Upper lobe of right lung (tissue), 1 donor: ENCODE results near the gene LRP2. TPM values are rescaled to one million over a fixed set of nuclear protein-coding genes. Genes with fewer than 3 reads are reported as not detected.
A peak's percentile ranks its signal among the peaks of the same experiment; 100 is the strongest.

Source experiments
- ATAC-seq: fragments of 200-7000 bp; cut with Tn5 transposase; one replicate; pipeline ENCODE4 v1.9.1; 2020; ENCODE audit warnings: mild to moderate bottlenecking, moderate library complexity
- DNase-seq: peaks from one replicate; pipeline ENCODE4 v3.0.0-alpha.2; 2020
- H3K27ac ChIP-seq: fragments of 200-600 bp; one replicate; pipeline ENCODE4 v1.8.0; 2022
- H3K27me3 ChIP-seq: fragments of 200-600 bp; one replicate; pipeline ENCODE4 v1.8.0; 2022; ENCODE audit warnings: mild to moderate bottlenecking
- H3K36me3 ChIP-seq: fragments of 200-600 bp; one replicate; pipeline ENCODE4 v1.8.0; 2022
- H3K4me1 ChIP-seq: fragments of 200-600 bp; one replicate; pipeline ENCODE4 v1.8.0; 2022
- H3K4me3 ChIP-seq: fragments of 200-600 bp; one replicate; pipeline ENCODE4 v1.8.0; 2022; ENCODE audit warnings: mild to moderate bottlenecking
- H3K9me3 ChIP-seq: fragments of 200-600 bp; one replicate; pipeline ENCODE4 v1.8.0; 2022
- CTCF ChIP-seq: fragments of 200-600 bp; IDR thresholded peaks from one replicate; pipeline ENCODE4 v1.8.0; 2022; ENCODE audit warnings: antibody characterized with exemption
- intact Hi-C: fragments of 100-400 bp; cut with DNase I; formaldehyde crosslinking; loops from one replicate; pipeline ENCODE4 v1.11.0; 2022
- total RNA-seq: library from RNA; stranded (reverse); fragmentation: NEBNext Ultra II Directional; extraction: Animal tissue kit (Norgen Biotek cat#: 25700); gene quantifications from one replicate; pipeline ENCODE4 v1.2.1, GENCODE V29; 2021
- donor health status: DM: no; HTN: yes; CAD: no; lungs with severe emphysema.

LRP2 gene
- total RNA-seq, 1 donor from 2014 or later: 36.6 TPM

GRCh38 chr2:169086893-169087467 is 275.4 kb downstream of the LRP2 start:
- H3K27me3 ChIP-seq: no peaks in the 10 kb centered on the region
- peak; percentile 66 for DNase-seq
- intact Hi-C loops: no loop called here
- ATAC-seq: peak; percentile 90
- peaks cover 6% of the 10 kb centered on the region for H3K9me3 ChIP-seq
- H3K4me1 ChIP-seq: peaks cover 12% of the 10 kb centered on the region
- no peak overlapping the region for H3K4me3 ChIP-seq
- no peak overlapping the region for H3K27ac ChIP-seq
- TF ChIP-seq CTCF: no peak
- H3K36me3 ChIP-seq: no peaks in the 10 kb centered on the region

- no peaks in the 10 kb centered on the region for H3K36me3 ChIP-seq
- DNase-seq (no peak), ATAC-seq (peak; percentile 45)
- H3K27ac ChIP-seq: no peak overlapping the region
- no peak for TF ChIP-seq CTCF
- peaks cover 6% of the 10 kb centered on the region for H3K9me3 ChIP-seq
- peaks cover 6% of the 10 kb centered on the region for H3K4me1 ChIP-seq
- H3K27me3 ChIP-seq: no peaks in the 10 kb centered on the region
- no peak overlapping the region for H3K4me3 ChIP-seq
- intact Hi-C loops: no loop called here
Observed at GRCh38 chr2:169082995-169083394, 279.3 kb downstream of the LRP2 start.

- no peak overlapping the region for H3K4me3 ChIP-seq
Observed at GRCh38 chr2:169081551-169081950, 280.8 kb downstream of the LRP2 start.

GRCh38 chr2:169080250-169081069 is 281.9 kb downstream of the LRP2 start:
- intact Hi-C loops: no loop called here
- peak; percentile 69 for ATAC-seq
- H3K27ac ChIP-seq: no peak overlapping the region
- no peaks in the 10 kb centered on the region for H3K4me1 ChIP-seq
- TF ChIP-seq CTCF: no peak
- H3K36me3 ChIP-seq: no peaks in the 10 kb centered on the region
- H3K9me3 ChIP-seq: peaks cover 5% of the 10 kb centered on the region
- no peaks in the 10 kb centered on the region for H3K27me3 ChIP-seq
- H3K4me3 ChIP-seq: no peak overlapping the region
- DNase-seq: no peak

More at GRCh38 chr2:169081551-169081950, 280.8 kb downstream of the LRP2 start:
- H3K36me3 ChIP-seq: no peaks in the 10 kb centered on the region
- intact Hi-C loops: no loop called here
- H3K27me3 ChIP-seq: no peaks in the 10 kb centered on the region
- no peak for DNase-seq
- no peaks in the 10 kb centered on the region for H3K4me1 ChIP-seq
- no peak for ATAC-seq
- peaks cover 6% of the 10 kb centered on the region for H3K9me3 ChIP-seq
- no peak for TF ChIP-seq CTCF
- no peak overlapping the region for H3K27ac ChIP-seq

GRCh38 chr2:169077674-169078240 is 284.6 kb downstream of the LRP2 start:
- TF ChIP-seq CTCF: no peak
- DNase-seq (no peak), ATAC-seq (no peak)
- Histone ChIP-seq H3K27me3 (no peaks in the 10 kb centered on the region), H3K4me1 (no peaks in the 10 kb centered on the region), H3K4me3 (no peak overlapping the region), H3K36me3 (no peaks in the 10 kb centered on the region), H3K9me3 (no peaks in the 10 kb centered on the region), H3K27ac (no peak overlapping the region)
- intact Hi-C loops: no loop called here

Other genes with a start within 250 kb of the LRP2 start
- 6.0 TPM for gene BBS5, start 117.0 kb upstream of the LRP2 start, total RNA-seq
- 0.61 TPM for gene KLHL41, start 147.2 kb upstream of the LRP2 start, total RNA-seq
- gene FASTKD1, start 211.3 kb upstream of the LRP2 start, total RNA-seq: 31.2 TPM
- 50.5 TPM for gene PPIG, start 221.8 kb upstream of the LRP2 start, total RNA-seq